HG02678 (cell line): Measurements from ENCODE around the gene POLDIP2.
A peak's percentile ranks its signal among the peaks of the same experiment; 100 is the strongest.
"Not testable (repeated sequence)": the region's sequence is repeated elsewhere in the genome, so short reads cannot be mapped to it uniquely, and the experiment has no call there.

Experiments used
- ATAC-seq: cut with Tn5 transposase; IDR thresholded peaks from one replicate; pipeline ENCODE4 v1.9.1; 2021; ENCODE audit warnings: mild to moderate bottlenecking, moderate library complexity; ENCODE audit not compliant: unreplicated experiment

POLDIP2 gene

GRCh38 chr17:28338769-28339212 lies 18.5 kb downstream of the POLDIP2 start:
- ATAC-seq: not testable (repeated sequence)

GRCh38 chr17:28338056-28338768 lies 19.1 kb downstream of the POLDIP2 start:
- ATAC-seq: no peak

GRCh38 chr17:28335959-28336871 lies 21.1 kb downstream of the POLDIP2 start:
- no peak for ATAC-seq

- ATAC-seq: peak; percentile 95
Measured at GRCh38 chr17:28335201-28335958, 21.9 kb downstream of the POLDIP2 start, which contains the start of the genes IFT20 and TNFAIP1. IFT20 (minus strand) TSS chr17:28335472; CDS start chr17:28331985, 3,487 bp downstream. TNFAIP1 (plus strand) TSS chr17:28335761; CDS start chr17:28339522, 3,761 bp downstream.

- ATAC-seq: no peak
Measured at GRCh38 chr17:28334666-28335200, 22.6 kb downstream of the POLDIP2 start.

- ATAC-seq: no peak
Measured at GRCh38 chr17:28334171-28334570, 23.2 kb downstream of the POLDIP2 start.

GRCh38 chr17:28333083-28333746 lies 24.1 kb downstream of the POLDIP2 start:
- ATAC-seq: no peak

GRCh38 chr17:28331891-28332420 lies 25.4 kb downstream of the POLDIP2 start:
- no peak for ATAC-seq

- ATAC-seq: no peak
Measured at GRCh38 chr17:28330671-28331070, 26.7 kb downstream of the POLDIP2 start.

GRCh38 chr17:28328325-28328724 lies 29.0 kb downstream of the POLDIP2 start:
- no peak for ATAC-seq

- ATAC-seq: no peak
Measured at GRCh38 chr17:28327709-28328108, 29.6 kb downstream of the POLDIP2 start.

- ATAC-seq: no peak
Measured at GRCh38 chr17:28327031-28327607, 30.2 kb downstream of the POLDIP2 start.

- no peak for ATAC-seq
Measured at GRCh38 chr17:28326114-28326513, 31.2 kb downstream of the POLDIP2 start.

- no peak for ATAC-seq
Measured at GRCh38 chr17:28325211-28325610, 32.1 kb downstream of the POLDIP2 start.

GRCh38 chr17:28324781-28325180 lies 32.5 kb downstream of the POLDIP2 start:
- no peak for ATAC-seq

- no peak for ATAC-seq
Measured at GRCh38 chr17:28324267-28324745, 33.0 kb downstream of the POLDIP2 start.

GRCh38 chr17:28320215-28321061 lies 36.9 kb downstream of the POLDIP2 start:
- ATAC-seq: no peak

- ATAC-seq: no peak
Measured at GRCh38 chr17:28319598-28319935, 37.8 kb downstream of the POLDIP2 start.
